GM12878 (cell line): ENCODE data around the gene AVEN. TPM values are rescaled to one million over a fixed set of nuclear protein-coding genes. Genes with fewer than 3 reads are reported as not detected.

Experiments used
- ATAC-seq: fragments of 200-7000 bp; cut with Tn5 transposase; 3 replicates; pipeline ENCODE4 v1.9.1; 2020; ENCODE audit warnings: mild to moderate bottlenecking, moderate library complexity
- BruUV-seq: library from RNA; stranded (reverse); fragments of 400-500 nt; replicated peaks from 2 replicates; lab custom pipeline; 2021; lab: Mats Ljungman, UMichigan
- CTCF ChIA-PET: fragments of 300-600 bp; sonication (Branson Sonifier 250); formaldehyde crosslinking; extraction: SDS; loops from one replicate; lab custom pipeline; 2021; ENCODE audit warnings: inconsistent platforms; lab: Yijun Ruan, JAX
- POLR2A ChIA-PET: fragments of 350-600 bp; formaldehyde crosslinking; extraction: SDS; loops from one replicate; lab custom pipeline; 2021; ENCODE audit warnings: inconsistent platforms; lab: Charles Lee
- RAD21 ChIA-PET: fragments of 300-600 bp; sonication (Branson Sonifier 250); formaldehyde crosslinking; loops from one replicate; lab custom pipeline; 2023; ENCODE audit warnings: antibody characterized with exemption; ENCODE audit not compliant: unreplicated experiment; lab: Charles Lee
- SMC1A ChIA-PET: fragments of 300-600 bp; sonication (Branson Sonifier 250); formaldehyde crosslinking; loops from one replicate; lab custom pipeline; 2023; ENCODE audit not compliant: unreplicated experiment, uncharacterized antibody; lab: Charles Lee
- DNase-seq: peaks from one replicate; pipeline ENCODE4 v3.0.0-alpha.2; 2011; ENCODE audit warnings: low read depth, low spot score
- FAIRE-seq: peaks from 3 replicates; lab custom pipeline; 2011; peaks lifted over from hg19 to GRCh38; lab: Jason Lieb, UNC
- H2AFZ ChIP-seq: 2 replicates; pipeline ENCODE4 v1.6.0; 2011; ENCODE audit warnings: low read depth, low read length, control low read depth; ENCODE audit not compliant: control insufficient read depth
- H3K27ac ChIP-seq: 2 replicates; pipeline ENCODE4 v1.5.1; 2011; ENCODE audit warnings: control low read depth; ENCODE audit not compliant: control insufficient read depth, insufficient read depth
- H3K27me3 ChIP-seq, 2 experiments: replicated peaks in 1 of 2; 2 replicates each; pipeline versions ENCODE4 v1.6.0 to v1.6.1; 2011; ENCODE audit warnings: low read length in 1 of 2; ENCODE audit not compliant: control insufficient read depth in 2 of 2, insufficient read depth in 2 of 2
- H3K36me3 ChIP-seq, 2 experiments: 2 replicates each; pipeline ENCODE4 v1.5.1; 2011; ENCODE audit warnings: low read length in 1 of 2; ENCODE audit not compliant: control insufficient read depth in 2 of 2, insufficient read depth in 2 of 2
- H3K4me1 ChIP-seq: 2 replicates; pipeline ENCODE4 v1.6.1; 2011; ENCODE audit warnings: mild to moderate bottlenecking, low read length, moderate library complexity, mixed read lengths; ENCODE audit not compliant: control insufficient read depth, insufficient read depth
- H3K4me2 ChIP-seq: 2 replicates; pipeline ENCODE4 v1.6.0; 2011; ENCODE audit warnings: control low read depth; ENCODE audit not compliant: control insufficient read depth, insufficient read depth
- H3K4me3 ChIP-seq: fragments of 200-600 bp; sonication (generic); 2 replicates; pipeline ENCODE4 v1.5.1; 2016
- H3K79me2 ChIP-seq: 2 replicates; pipeline ENCODE4 v1.6.0; 2011; ENCODE audit warnings: low read length; ENCODE audit not compliant: control insufficient read depth, insufficient read depth
- H3K9ac ChIP-seq: 2 replicates; pipeline ENCODE4 v1.8.0; 2011; ENCODE audit warnings: low read length, control low read depth, mixed read lengths; ENCODE audit not compliant: control insufficient read depth, insufficient read depth
- H3K9me3 ChIP-seq: replicated peaks from 3 replicates; pipeline ENCODE4 v1.5.1; 2011; ENCODE audit warnings: mild to moderate bottlenecking, low read length; ENCODE audit not compliant: control insufficient read depth, insufficient read depth
- H4K20me1 ChIP-seq: 2 replicates; pipeline ENCODE4 v1.6.0; 2011; ENCODE audit not compliant: control insufficient read depth, insufficient read depth
- DPF2 ChIP-seq: fragments of 450-650 bp; IDR thresholded peaks from 2 replicates; pipeline ENCODE4 v1.6.1; 2017; ENCODE audit warnings: mild to moderate bottlenecking
- E2F4 ChIP-seq: IDR thresholded peaks from 2 replicates; pipeline ENCODE4 v1.6.1; 2012; ENCODE audit warnings: low read depth, low read length, improper control_type of control experiment
- FOS ChIP-seq: IDR thresholded peaks from 3 replicates; pipeline ENCODE4 v1.6.1; 2011; ENCODE audit warnings: borderline replicate concordance; ENCODE audit not compliant: insufficient read length; ENCODE audit errors: extremely low read depth
- JUNB ChIP-seq: IDR thresholded peaks from 2 replicates; pipeline ENCODE4 v1.6.1; 2016; ENCODE audit warnings: antibody characterized with exemption, mild to moderate bottlenecking
- MTA2 ChIP-seq: fragments of 450-650 bp; IDR thresholded peaks from 2 replicates; pipeline ENCODE4 v1.6.1; 2016; ENCODE audit warnings: low read depth, mild to moderate bottlenecking, moderate library complexity
- TCF7 ChIP-seq: IDR thresholded peaks from 2 replicates; pipeline ENCODE4 v1.6.1; 2014; ENCODE audit warnings: antibody characterized with exemption, borderline replicate concordance
- ZBED1 ChIP-seq: IDR thresholded peaks from 2 replicates; pipeline ENCODE4 v1.6.1; 2016; ENCODE audit warnings: borderline replicate concordance
- WGBS: methylation state at CpG from one replicate; pipeline ENCODE4 v1.1.6; 2016; ENCODE audit warnings: low lambda C conversion rate; ENCODE audit not compliant: insufficient replicate concordance, insufficient coverage; ENCODE audit errors: missing lambda C conversion rate; 5-methylcytosine and 5-hydroxymethylcytosine counted together
- in situ Hi-C: fragments of 300-500 bp; cut with MboI; formaldehyde crosslinking; loops from 9 replicates; pipeline ENCODE4 v1.14.3; 2018; ENCODE audit warnings: mixed read lengths
- intact Hi-C: fragments of 100-400 bp; cut with micrococcal nuclease; formaldehyde crosslinking; loops from one replicate; pipeline ENCODE4 v1.14.2; 2022; ENCODE audit not compliant: unreplicated experiment
- polyA plus RNA-seq, 11 experiments: library from polyadenylated mRNA; depleted of rRNA in 4 of 11; unstranded in 6 of 11; stranded (reverse) in 5 of 11; fragments of >200 nt; fragmentation: Nextera tagmentation in 4 of 11; fragmentation: Illumina TruSeq in 1 of 11; extraction: Ambion mirVana in 4 of 11; extraction: Trizol in 1 of 11; gene quantifications; 1 replicate in 1 of 11; 2 replicates in 10 of 11; pipeline versions ENCODE4 v1.2.1 to v1.2.3, GENCODE V29; 2011 to 2016; ENCODE audit warnings: inconsistent platforms in 2 of 11, missing spikeins in 2 of 11, low read depth in 1 of 11
- total RNA-seq, 4 experiments: library from RNA; depleted of rRNA in 3 of 4; stranded (reverse); fragments of >200 nt in 3 of 4; fragmentation: Illumina TruSeq in 1 of 4; extraction: Trizol in 1 of 4; gene quantifications; 2 replicates each; pipeline versions ENCODE4 v1.2.1 to v1.2.3, GENCODE V29; 2013 to 2021
- TF ChIP-seq, protein P1 (sequence below): fragments of 450-650 bp; IDR thresholded peaks from 2 replicates; pipeline ENCODE4 v1.6.1; 2018; ENCODE audit warnings: mild to moderate bottlenecking, low read depth, moderate library complexity; ENCODE audit not compliant: partially characterized antibody
- TF ChIP-seq, protein P2 (sequence below): IDR thresholded peaks from 2 replicates; pipeline ENCODE4 v1.6.1; 2012; ENCODE audit warnings: low read length, inconsistent platforms

The AVEN gene
- total and polyA plus RNA-seq, 10 of the 15 experiments (the other 5 are each of a cell fraction or from before 2014, with no cell fraction given) = 1.4 to 15.1 (median 10.5) TPM

DNA sequence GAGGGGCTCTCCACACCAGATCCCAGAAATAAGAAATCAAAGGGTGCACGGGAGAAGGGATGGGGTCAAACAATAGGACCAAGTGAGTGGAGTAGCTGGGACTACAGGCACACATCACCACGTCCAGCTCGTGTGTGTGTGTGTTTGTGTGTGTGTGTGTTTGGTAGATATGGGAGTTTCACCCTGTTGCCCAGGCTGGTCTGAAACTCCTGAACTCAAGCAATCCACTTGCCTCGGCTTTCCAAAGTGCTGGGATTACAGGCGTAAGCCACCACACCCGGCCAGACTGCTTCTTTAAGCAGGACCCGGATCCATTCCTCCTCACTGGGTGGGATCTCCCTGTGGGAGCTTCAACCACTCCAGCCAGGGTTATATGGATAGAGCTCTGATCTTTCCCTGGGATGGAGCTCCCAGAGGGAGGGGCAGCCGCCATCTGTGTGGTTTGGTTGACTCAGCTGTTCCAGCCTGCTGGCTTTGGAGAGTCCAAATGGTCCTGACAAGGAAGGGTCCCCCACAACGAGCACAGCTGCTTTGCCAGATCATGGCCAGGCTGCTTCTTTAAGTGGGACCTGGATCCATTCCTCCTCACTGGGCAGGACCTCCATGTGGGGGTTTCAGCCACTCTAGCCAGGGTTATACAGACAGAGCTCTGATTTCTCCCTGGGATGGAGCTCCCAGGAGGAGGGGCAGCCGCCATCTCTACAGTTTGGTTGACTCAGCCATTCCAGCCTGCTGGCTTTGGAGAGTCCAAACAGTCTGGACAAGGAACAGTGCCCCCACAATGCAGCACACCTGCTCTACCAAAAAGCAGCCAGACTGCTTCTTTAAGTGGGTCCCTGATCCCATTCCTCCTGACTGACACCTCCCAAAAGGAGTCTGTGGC is 9.1 kb upstream of the AVEN start:
- RAD21 ChIA-PET = no interaction called here
- CTCF ChIA-PET = interaction anchor here (0.8 kb wide), 1 partner anchor 194 kb away, joined by 5 read pairs; no protein-coding TSS in a partner anchor
- Histone ChIP-seq H3K4me1 (no peaks in the 10 kb centered on the region), H3K79me2 (no peaks in the 10 kb centered on the region), H3K4me2 (no peak overlapping the region), H3K36me3 (no peaks in the 10 kb centered on the region), H3K27me3 (no peaks in the 10 kb centered on the region), H3K9ac (no peak overlapping the region), H3K27ac (no peak overlapping the region), H3K4me3 (no peak overlapping the region), H2AFZ (no peak overlapping the region), H4K20me1 (no peaks in the 10 kb centered on the region), H3K9me3 (no peaks in the 10 kb centered on the region; the same call in 1 of the 3 replicates)
- TF ChIP-seq TCF7 (no peak), E2F4 (no peak)
- no peak for DNase-seq
- no peak for ATAC-seq
- POLR2A ChIA-PET = no interaction called here
- BruUV-seq = no TSS peak
- SMC1A ChIA-PET = no interaction called here
- FAIRE-seq = no peak
- intact Hi-C loops (no loop called here), in situ Hi-C loops (no loop called here)
- 39% methylated on average over 10 of the region's 10 CpGs for WGBS

- no peak for ATAC-seq
- ChIA-PET SMC1A (no interaction called here), CTCF (no interaction called here), POLR2A (no interaction called here), RAD21 (no interaction called here)
- H3K79me2 ChIP-seq = no peaks in the 10 kb centered on the region
- 71% methylated on average over 12 of the region's 16 CpGs for WGBS
- no peak overlapping the region for H3K27ac ChIP-seq
- in situ Hi-C loops (no loop called here), intact Hi-C loops (no loop called here)
- BruUV-seq = no TSS peak
- no peaks in the 10 kb centered on the region for H3K27me3 ChIP-seq
- H3K9me3 ChIP-seq = no peaks in the 10 kb centered on the region; the same call in 1 of the 3 replicates
- H4K20me1 ChIP-seq = no peaks in the 10 kb centered on the region
- no peak overlapping the region for H2AFZ ChIP-seq
- H3K4me3 ChIP-seq = no peak overlapping the region
- no peak for DNase-seq
- H3K4me1 ChIP-seq = no peaks in the 10 kb centered on the region
- H3K36me3 ChIP-seq = no peaks in the 10 kb centered on the region
- no peak overlapping the region for H3K9ac ChIP-seq
- no peak for FAIRE-seq
- H3K4me2 ChIP-seq = no peak overlapping the region
- no peak for TF ChIP-seq DPF2
- TF ChIP-seq, protein P1, sequence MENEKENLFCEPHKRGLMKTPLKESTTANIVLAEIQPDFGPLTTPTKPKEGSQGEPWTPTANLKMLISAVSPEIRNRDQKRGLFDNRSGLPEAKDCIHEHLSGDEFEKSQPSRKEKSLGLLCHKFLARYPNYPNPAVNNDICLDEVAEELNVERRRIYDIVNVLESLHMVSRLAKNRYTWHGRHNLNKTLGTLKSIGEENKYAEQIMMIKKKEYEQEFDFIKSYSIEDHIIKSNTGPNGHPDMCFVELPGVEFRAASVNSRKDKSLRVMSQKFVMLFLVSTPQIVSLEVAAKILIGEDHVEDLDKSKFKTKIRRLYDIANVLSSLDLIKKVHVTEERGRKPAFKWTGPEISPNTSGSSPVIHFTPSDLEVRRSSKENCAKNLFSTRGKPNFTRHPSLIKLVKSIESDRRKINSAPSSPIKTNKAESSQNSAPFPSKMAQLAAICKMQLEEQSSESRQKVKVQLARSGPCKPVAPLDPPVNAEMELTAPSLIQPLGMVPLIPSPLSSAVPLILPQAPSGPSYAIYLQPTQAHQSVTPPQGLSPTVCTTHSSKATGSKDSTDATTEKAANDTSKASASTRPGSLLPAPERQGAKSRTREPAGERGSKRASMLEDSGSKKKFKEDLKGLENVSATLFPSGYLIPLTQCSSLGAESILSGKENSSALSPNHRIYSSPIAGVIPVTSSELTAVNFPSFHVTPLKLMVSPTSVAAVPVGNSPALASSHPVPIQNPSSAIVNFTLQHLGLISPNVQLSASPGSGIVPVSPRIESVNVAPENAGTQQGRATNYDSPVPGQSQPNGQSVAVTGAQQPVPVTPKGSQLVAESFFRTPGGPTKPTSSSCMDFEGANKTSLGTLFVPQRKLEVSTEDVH = no peak
- TF ChIP-seq FOS = no peak
- no peak for TF ChIP-seq JUNB
- no peak for TF ChIP-seq MTA2
- no peak for TF ChIP-seq ZBED1
- TF ChIP-seq, protein P2, sequence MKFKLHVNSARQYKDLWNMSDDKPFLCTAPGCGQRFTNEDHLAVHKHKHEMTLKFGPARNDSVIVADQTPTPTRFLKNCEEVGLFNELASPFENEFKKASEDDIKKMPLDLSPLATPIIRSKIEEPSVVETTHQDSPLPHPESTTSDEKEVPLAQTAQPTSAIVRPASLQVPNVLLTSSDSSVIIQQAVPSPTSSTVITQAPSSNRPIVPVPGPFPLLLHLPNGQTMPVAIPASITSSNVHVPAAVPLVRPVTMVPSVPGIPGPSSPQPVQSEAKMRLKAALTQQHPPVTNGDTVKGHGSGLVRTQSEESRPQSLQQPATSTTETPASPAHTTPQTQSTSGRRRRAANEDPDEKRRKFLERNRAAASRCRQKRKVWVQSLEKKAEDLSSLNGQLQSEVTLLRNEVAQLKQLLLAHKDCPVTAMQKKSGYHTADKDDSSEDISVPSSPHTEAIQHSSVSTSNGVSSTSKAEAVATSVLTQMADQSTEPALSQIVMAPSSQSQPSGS = no peak
These were observed 7.6 kb upstream of the AVEN start for GRCh38 chr15:34046471-34047145.
